NCI-H1436 (cell line): ENCODE data around the gene RASGRF1.
"Not testable (repeated sequence)": the region's sequence is repeated elsewhere in the genome, so short reads cannot be mapped to it uniquely, and the experiment has no call there.

Source experiments
- DNase-seq: peaks from one replicate; lab custom pipeline; 2025; lab: John Stamatoyannopoulos, UW

The RASGRF1 gene

GRCh38 chr15:79035111-79035601 is 55.4 kb downstream of the RASGRF1 start:
- DNase-seq, result no peak

- no peak for DNase-seq
Observed at GRCh38 chr15:79034284-79034683, 56.3 kb downstream of the RASGRF1 start.

DNA sequence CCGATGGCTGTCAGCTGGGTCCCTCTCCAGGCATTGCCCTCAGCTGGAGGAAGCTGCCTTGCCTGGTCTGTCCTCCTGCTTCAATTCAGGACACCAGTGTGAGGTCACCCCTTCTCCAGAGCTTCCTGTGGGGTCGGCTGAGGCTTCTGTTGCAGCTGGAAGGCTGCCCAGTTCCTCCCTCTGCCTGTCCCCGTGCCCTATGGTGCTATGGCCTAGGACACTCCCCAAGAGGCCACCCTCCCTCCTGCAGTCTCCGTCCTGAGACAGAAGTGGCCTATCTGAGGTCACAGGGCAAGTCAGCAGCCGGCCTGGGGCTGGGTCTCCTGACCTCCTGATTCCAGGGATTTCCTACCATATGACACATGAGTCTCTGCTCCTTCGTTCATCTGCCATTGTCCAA is 57.9 kb downstream of the RASGRF1 start:
- DNase-seq, result no peak

DNA sequence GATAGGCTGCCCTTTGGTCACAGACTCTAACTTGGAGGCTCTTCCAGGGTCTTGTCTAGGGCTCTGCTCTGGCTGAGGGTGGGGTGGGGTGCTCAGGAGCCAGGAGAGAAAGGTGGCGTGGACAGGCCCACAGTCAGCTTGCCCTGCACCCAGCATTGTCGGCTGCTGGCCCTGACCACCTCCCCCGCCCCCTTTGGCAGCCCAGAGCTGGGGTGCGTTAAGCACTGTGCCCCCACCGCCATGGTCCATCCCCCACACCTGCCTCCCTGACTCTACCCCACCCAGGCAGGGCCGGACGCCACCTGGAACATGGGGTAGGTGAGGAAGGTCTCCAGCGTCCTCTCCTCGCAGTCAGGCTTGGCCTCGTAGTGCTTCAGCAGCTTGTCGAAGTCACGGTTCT is 58.8 kb downstream of the RASGRF1 start:
- DNase-seq, result no peak

DNA sequence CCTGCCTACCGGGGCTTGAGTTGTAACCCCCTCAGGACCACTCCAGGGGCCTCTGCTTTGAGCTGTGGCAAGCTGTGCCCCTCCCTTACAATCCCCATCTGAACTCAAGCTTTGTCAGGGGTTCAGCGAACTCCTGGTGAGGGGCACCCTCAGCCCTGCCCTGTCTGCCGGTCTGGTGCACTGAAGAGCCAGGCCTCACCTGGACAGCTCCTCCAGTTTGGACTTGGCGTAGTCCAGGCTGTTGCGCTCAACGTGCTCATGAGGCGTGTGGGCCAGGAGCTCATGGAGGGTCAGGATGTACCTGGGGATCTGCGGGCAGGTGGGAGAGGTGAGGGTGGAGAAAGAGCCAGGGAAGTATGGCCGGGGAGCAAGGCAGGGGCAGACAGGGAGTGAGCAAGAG is 59.4 kb downstream of the RASGRF1 start:
- no peak for DNase-seq

DNA sequence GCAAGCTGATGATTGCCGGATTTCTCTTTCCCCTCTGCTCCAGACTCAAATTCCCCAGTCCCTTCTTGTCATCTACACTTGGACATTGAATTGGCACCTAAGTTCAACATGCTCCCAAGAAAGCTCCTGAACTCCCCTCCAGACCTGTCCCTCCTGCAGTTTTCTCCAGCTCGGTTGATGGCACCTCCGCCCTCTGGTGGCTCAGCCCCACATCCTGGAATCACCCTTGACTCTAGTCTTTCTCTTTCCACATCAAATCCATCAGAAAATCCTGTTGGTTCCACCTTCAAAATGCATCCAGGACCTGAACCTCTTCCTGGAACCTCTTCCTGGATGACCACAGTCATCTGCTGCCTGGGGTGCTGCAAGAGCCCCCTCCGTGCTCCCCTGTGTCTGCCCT is 60.1 kb downstream of the RASGRF1 start:
- no peak for DNase-seq

- DNase-seq, result peak; percentile 16
Observed at GRCh38 chr15:79028411-79028964, 62.1 kb downstream of the RASGRF1 start.

DNA sequence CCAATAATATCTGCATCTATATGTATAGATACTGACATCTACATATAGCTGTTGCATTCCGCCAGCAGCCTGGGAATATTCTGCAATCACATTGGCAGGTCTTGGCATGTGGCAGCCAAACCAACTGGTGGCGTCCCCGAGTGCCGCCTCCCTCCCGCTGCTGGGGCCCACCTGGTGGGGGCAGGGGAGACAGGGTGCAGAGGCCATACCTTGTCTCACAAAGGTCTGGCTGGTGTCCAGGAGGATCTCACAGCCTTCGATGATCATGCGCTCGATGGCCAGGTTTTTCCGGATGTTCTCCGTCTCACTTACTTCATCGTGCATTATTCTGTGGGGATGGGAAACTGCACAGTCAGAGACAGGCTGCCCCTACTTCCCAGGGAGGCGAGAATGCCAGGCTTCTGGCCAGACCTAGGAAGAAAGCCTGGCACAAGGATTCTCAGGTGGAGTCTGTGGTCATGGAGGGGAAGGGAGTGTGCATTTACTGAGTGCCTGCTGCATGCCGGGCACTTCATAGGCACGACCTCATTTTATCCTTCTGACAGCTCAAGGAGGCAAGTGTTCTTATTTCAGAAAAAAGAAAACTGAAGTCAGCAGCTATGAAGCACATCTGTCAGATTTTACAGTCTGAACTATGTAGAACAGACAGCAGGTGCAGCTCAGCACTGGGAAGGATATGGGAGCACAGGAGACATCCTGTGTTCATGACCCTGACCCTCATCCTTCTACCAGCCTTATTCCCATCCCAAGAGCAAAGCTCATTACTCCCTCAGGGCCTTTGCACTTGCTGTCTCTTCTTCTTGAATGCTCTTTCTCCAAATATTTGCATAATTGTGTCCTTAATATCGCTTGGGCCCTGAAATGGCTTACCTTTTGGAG is 62.8 kb downstream of the RASGRF1 start:
- DNase-seq, result no peak

- DNase-seq, result no peak
Observed at GRCh38 chr15:79025802-79026201, 64.8 kb downstream of the RASGRF1 start.

GRCh38 chr15:79025201-79025600 is 65.4 kb downstream of the RASGRF1 start:
- peak; percentile 4 for DNase-seq

DNA sequence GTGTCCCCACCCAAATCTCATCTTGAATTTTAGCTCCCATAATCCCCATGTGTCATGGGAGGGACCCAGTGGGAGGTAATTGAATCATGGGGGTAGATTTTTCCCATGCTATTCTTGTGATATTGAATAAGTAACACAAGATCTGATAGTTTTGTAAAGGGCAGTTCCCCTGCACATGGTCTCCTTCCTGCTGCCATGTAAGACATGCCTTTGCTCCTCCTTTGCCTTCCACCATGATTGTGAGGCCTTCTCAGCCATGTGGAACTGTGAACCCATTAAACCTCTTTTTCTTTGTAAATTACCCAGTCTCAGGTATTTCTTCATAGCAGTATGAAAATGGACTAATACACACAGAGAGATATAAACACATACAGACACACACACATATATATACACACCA is 66.1 kb downstream of the RASGRF1 start:
- not testable (repeated sequence) for DNase-seq

- no peak for DNase-seq
Observed at GRCh38 chr15:79023918-79024317, 66.7 kb downstream of the RASGRF1 start.

DNA sequence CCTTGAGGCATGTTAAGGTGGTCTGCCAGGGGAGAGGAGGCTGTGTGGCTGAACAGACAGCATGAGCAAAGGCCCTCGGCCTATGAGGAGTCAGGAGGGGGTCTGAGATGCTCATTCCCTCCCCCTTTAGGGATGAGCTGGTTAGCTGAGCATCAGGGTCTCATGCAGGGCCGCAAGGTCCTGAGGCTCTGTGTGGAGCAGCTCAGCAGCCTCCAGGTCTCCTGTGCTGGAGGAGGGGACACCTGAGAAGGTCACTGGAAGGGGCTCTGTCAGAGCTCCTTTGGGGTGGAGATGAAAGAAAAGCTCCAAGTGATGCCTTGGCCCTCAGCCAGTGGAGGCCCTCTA is 67.1 kb downstream of the RASGRF1 start:
- no peak for DNase-seq

GRCh38 chr15:79018960-79019359 is 71.6 kb downstream of the RASGRF1 start:
- DNase-seq, result no peak

- no peak for DNase-seq
Observed at GRCh38 chr15:79017953-79018352, 72.6 kb downstream of the RASGRF1 start.

GRCh38 chr15:79016527-79017170 is 73.9 kb downstream of the RASGRF1 start:
- DNase-seq, result no peak

- no peak for DNase-seq
Observed at GRCh38 chr15:79015416-79015815, 75.2 kb downstream of the RASGRF1 start.

GRCh38 chr15:79010278-79010677 is 80.3 kb downstream of the RASGRF1 start:
- no peak for DNase-seq

DNA sequence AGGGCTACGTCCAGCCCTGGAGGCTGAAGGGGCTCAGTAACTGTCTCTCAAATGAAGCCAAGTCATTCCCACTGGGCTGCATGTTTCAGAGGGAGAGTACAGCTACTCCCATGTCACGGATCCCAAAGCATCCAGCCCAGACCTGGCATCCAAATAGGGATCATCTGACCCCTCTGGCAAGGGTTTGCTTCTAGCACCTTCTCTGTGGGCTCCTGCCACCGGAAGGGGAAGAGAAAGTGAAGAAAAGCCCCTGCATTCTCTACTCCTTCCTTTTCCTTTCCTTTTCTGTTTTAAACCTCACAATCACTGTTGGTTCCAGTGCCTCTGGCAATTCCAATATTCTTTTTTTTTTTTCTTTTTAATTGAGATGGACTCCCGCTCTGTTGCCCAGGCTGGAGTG is 81.2 kb downstream of the RASGRF1 start:
- no peak for DNase-seq

DNA sequence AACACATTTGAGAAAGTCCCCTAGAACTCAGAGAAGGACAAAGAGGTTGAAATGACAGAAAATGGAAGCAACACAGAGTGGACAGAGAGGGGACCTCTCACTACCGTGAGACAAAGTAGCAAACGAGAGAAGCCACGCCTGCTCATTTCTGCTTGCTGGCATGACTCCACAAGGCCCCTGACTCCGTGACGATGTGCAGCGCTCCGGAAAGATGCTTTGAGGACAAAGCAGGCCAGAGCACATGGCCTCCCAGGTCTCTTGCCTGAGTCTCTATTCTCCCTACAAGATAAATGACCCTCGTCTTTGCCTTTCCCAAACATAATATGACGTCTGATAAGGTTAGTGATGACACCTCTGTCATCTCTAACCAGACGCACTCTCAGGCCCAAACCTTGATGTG is 81.9 kb downstream of the RASGRF1 start:
- no peak for DNase-seq

GRCh38 chr15:79007066-79007465 is 83.5 kb downstream of the RASGRF1 start:
- DNase-seq, result no peak

- no peak for DNase-seq
Observed at GRCh38 chr15:79006071-79006470, 84.5 kb downstream of the RASGRF1 start.

- no peak for DNase-seq
Observed at GRCh38 chr15:79004336-79004735, 86.2 kb downstream of the RASGRF1 start.
